NCI-H2081 treated with DMSO at 0.1 percent for 48 hours (cell line): ENCODE results near the gene TANGO2.

Experiments used
- DNase-seq: peaks from one replicate; lab custom pipeline; 2025; lab: John Stamatoyannopoulos, UW

TANGO2 gene

GRCh38 chr22:20026996-20027601, 6.2 kb downstream of the TANGO2 start:
- no peak for DNase-seq

DNA sequence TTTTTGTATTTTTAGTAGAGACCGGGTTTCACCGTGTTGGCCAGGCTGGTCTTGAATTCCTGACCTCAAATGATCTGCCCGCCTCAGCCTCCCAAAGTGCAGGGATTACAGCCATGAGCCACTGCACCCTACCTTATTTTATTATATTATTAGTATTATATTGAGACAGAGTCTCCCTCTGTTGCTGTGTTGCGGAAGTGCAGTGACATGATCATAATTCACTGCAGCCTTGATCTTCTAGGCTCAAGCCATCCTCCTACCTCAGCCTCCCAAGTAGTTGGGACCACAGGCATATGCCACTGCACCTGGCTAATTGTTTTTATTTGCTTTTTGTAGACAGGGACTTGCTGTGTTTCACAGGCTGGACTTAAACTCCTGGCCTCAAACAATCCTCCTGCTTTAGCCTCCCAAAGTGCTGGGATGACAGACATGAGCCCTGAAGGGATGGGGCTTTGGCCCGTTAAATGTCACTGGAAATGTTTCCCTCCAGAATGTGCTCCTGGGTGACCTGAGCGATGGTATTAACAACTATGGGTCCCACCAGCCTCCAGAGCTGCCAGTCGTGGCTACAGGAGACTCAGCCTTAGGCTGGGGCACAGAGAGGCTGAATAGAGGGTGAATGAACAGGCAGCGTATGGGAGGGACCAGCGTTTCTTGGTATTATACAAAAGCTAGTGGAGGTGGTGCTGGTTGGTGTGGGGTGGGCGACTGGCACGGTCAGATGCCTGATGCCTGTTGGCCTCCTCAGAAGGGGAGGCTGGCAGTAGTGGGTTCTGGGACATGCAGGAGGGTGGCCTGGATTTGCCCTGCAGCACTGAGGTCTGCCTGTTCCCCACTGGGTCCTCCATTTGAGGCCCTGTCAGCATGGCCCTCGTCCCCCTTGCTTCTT, 7.3 kb downstream of the TANGO2 start:
- DNase-seq: no peak

DNA sequence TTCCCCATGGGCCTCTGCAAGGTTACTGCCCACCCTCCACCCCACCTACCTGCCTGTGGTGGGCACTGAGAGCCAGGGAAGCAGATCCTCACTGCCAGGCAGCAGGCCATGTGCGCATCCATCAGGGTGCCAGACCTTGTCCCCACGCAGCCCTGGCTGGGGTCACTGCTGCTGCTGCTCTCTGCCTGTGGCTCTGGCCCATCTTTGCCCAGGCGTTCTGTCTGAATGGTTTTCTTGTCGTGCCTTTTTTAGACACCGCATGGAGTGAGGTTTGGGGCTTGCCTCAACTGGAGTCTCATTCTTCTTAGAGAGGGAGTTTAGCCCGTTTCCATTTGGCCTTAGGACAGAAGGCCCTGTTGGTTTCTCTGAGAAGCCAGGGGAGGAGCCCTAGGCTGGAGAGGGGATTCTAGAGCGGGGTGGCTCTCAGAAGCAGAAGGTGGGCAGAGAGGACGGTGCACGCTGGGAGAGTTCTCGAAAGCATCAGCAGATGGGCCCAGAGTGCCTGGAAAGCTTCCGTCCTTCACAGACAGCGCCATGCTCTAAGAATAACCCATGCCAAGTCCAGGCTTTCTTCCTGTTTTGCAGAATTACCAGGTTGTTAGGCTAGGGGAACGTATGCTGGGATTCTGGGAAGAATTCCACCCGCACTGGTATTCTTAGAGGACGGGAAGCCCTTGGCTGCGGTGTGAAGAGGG, 8.1 kb downstream of the TANGO2 start:
- DNase-seq: no peak

- no peak for DNase-seq
These were observed 8.8 kb downstream of the TANGO2 start for GRCh38 chr22:20029550-20030225.

DNA sequence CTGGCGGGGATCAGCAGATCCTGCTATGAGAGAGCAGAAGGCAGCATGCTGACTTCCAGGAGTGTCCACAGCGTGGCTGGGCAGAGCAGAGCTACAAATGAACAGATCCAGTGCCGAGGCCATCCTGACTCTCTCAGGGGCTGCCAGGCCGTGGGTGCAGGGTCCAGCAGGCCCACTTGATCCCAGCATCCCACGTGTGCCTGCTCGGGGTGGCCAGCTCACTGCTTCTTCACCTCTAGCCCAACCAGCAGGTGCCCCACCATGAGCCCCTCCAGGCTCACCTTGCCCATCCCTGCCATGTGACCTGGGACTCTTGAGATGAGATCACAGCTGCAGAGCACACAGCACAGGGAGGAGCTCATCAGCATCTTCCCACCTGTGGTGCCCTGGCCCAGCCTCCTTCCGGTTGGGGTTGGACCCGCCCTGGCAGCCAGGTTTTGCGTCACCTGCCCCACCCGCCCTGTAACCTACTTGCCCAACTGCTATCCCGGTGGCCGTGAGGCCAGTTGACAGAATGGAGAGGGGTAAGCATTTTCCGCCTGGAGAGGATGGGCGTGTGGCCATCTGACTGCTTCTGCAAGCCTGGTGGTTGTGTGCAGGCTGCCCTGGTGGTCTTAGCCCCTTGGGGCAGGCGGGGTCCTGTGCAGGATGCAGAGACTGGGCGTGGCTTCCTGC, 11.0 kb downstream of the TANGO2 start:
- DNase-seq: no peak

DNA sequence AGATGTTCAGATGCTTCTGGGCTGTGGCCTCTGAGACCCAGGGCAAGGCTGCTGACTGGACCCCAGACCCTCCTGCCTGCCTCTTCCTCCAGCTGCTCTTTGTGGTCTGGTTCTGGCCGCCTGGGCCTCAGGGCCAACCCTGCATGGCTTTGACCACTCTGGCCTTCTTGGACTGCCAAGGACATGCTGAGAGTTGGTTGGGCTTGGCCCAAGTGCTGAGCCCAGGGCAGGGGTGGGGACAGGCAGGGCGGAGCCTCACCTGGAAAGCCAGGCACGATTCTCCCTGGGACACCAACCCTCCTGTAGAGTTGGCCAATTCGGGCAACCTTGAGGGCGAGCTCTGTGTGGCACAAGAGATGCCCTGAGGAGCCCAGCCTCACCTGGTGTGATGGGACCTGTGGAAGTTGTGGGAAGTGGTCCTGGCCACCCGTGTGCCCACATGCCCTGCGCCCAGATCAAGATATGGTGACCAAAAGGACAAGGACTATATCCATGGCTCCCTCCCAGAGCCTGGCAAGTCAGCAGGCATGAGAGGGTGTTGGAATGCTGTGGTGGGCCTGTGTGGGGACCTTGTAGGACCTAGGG, 11.6 kb downstream of the TANGO2 start:
- no peak for DNase-seq

GRCh38 chr22:20033045-20033706, 12.3 kb downstream of the TANGO2 start:
- DNase-seq: no peak

GRCh38 chr22:20034143-20034542, 13.2 kb downstream of the TANGO2 start:
- no peak for DNase-seq

- DNase-seq: no peak
These were observed 14.6 kb downstream of the TANGO2 start for GRCh38 chr22:20035375-20036083.

- no peak for DNase-seq
These were observed 15.2 kb downstream of the TANGO2 start for GRCh38 chr22:20036084-20036482.

- DNase-seq: no peak
These were observed 15.9 kb downstream of the TANGO2 start for GRCh38 chr22:20036535-20037392.

- no peak for DNase-seq
These were observed 16.5 kb downstream of the TANGO2 start for GRCh38 chr22:20037419-20037818.

GRCh38 chr22:20038574-20038973, 17.7 kb downstream of the TANGO2 start:
- DNase-seq: no peak

- DNase-seq: no peak
These were observed 18.9 kb downstream of the TANGO2 start for GRCh38 chr22:20039683-20040325.

- no peak for DNase-seq
These were observed 19.7 kb downstream of the TANGO2 start for GRCh38 chr22:20040327-20041200.

DNA sequence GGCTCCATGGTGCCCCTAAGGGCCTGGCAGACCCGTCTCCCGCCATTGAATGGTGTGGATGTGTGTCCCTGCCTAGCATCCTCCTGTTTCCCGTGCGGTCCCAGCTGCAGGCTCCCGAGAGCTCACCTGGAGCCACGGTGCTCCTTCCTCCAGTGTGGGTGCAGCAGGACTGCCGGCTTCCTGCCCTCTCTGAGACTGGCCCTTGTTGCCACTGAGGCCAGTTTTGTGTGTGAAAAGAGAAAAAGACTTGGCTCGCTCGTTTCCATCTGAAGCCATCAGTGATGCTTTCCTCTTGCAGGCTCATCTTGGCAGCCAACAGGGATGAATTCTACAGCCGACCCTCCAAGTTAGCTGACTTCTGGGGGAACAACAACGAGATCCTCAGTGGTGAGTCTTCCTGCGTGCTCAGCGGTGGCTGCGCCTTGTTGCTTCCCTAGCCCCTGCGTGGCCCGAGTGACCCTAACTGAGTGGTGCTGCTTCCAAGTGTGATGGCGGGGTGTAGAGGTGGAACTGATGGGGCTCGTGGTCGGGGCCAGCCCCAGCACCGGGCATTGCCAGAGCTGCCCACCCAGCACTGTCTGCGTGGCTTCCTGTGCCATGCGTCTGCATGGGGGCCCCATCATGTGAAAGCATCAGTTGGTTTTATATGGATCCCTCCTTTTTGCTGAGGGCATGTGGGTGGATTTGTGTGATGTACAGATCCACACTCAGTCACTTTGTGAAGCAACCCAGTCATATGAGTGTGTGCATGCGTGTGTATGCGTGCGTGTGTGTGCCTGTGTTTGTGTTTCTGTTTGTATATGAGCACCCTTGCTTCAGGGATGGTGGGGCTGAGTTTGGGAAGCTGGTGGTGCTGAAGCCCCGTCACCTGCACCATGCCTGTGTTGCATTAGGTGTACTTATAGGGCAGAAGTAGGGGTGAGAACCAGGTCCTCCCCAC, 22.4 kb downstream of the TANGO2 start:
- no peak for DNase-seq

DNA sequence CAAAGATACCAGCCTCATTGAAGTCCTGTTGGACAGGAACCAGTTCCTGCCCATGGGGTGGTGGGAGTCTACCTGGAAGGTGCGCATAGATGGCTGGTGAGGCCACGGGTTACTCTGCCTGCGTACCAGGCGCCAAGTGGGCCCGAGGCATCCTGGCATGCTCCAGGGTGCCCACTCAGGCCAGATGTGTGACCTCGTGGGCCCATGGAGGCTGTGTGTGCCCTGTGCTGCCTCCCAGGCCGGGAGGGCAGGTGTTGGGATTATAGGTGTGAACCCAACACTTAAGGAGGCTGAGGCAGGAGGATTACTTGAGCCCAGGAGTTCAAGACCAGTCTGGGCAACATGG, 23.1 kb downstream of the TANGO2 start:
- no peak for DNase-seq
